ENCODE data around the gene SOX6.
A peak's percentile ranks its signal among the peaks of the same experiment; 100 is the strongest.

The SOX6 gene

DNA sequence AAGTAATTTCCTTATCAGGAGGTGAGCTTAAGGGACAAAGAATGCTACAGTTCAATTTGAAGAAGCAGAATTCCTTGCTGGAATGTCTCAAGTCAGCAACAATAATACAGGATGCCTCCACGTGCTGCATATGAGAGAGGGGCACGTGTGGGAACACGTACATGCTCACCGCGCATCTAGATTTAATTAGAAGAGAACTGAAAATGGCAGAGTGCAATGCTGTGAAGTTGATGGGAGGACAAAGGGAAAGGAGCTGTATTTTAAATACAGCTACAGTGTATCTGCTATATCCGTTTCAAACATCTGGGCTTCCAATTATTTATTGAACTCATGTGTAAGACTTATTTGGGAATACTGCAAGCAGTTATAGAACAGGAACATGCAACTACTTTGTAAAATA, 328.7 kb downstream of the SOX6 start:
- no peak for DNase-seq

DNA sequence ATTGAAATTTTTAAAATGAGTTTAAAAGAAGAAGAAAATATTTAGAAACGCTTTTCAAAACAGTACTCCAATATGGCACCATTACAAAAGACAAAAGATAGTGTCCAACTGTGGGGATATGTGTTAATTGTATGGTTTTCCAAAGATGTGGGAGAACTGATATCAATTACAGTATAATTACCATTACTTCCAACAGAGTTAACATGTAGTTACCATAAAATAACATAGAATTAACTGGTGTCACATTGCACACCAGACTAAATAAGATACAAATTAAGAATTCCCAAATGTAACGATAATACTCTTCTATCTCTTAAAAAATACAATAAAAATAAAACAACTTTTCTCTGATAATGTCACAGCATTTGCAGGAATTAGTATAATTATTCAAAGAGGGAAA, 329.5 kb downstream of the SOX6 start:
- DNase-seq, result no peak

DNA sequence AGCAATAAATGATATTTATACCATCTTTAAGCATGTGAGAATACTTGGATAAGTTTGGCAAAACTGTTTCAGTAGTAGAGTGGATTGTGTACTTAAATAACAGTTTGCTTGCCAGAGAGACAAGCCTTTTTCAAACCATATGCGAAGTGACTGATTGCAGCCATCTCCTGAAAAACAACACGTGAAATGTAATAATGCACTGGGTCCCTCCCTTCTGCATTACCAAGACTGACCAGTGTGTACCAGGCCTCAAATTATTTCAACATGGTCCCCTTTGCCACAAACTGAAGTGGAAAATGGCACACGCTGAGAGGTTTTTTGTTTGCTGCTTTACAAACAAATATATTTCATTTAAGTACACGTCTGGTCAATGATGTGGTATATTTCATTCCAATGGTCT, 337.4 kb downstream of the SOX6 start:
- DNase-seq, result no peak

DNA sequence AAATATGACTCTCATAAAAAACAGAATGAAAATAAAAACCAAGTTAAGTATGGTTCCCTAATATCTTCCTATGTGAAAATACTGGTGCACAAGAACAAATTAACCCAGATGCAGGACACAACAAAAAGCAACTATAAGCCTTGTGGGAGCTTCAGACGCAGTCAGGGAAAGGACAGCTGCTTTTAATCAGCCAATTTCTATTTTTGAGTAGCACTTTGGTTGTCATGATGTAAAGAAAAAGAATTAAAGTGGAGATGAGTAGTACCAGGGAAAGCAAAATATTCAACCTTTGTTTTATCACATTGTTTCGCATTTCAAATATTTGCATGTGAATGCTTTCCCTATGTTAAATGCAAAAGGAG, 339.9 kb downstream of the SOX6 start:
- no peak for DNase-seq

DNA sequence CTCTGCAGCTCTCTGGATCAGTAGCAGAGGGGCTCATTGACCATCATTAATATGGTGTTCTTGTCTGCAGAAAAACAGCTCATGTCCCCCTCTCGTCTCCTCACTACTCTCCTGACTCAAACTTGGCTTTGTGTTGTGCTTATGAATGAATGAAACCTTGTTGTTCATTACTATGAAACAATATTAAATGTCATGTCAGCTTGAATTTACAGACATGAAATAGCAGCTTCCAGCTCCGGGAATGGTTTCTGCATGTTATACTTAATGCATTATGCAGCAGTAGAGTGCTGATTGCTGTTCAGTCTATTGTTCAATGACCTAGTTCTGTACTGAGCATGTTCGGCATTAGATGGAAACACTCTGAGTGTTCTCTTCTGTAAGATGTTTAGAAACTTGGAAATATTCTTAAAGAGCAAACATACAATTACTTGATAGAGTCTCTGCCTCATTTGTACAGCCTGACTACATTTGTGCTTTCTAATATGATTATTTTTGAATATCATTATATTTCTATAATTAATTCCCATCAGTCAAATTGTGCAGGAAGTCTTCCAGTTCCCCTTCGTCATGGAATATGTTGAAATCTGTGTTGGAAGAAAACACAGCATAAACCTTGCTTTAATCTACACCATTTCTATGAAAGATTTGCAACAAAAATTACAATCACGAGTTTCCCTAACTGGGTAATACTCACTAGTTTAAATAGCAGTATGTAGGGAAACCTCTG, 340.4 kb downstream of the SOX6 start:
- DNase-seq, result no peak

DNA sequence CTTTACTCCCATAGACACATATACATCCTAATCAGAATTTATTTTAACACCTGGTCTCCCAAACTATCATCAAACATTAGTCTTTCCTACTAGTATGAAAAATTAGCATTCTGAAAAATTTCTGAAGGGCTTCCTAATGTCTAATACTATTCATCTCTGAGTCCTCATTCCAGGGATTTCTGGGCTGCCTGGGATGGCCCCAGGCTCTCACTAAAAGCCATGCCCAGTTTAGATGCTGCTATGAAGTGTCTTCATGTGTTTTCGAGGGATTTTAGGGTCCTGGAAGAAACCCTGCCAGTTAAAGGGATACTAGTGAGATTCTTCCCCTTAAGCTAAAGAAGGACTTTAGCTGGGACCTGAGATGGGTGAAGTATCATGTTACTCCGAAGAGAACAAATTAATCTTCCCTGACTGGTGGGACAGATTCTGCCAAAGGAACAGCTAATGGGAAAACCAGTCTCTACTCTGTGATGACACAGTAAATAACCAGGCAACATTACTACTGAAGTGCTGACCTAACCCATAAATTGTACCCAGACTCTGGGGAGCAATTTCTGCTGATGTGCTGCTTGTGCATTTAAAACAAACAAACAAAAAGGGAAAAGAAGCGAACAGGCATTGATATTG, 342.6 kb downstream of the SOX6 start:
- DNase-seq, result no peak

DNA sequence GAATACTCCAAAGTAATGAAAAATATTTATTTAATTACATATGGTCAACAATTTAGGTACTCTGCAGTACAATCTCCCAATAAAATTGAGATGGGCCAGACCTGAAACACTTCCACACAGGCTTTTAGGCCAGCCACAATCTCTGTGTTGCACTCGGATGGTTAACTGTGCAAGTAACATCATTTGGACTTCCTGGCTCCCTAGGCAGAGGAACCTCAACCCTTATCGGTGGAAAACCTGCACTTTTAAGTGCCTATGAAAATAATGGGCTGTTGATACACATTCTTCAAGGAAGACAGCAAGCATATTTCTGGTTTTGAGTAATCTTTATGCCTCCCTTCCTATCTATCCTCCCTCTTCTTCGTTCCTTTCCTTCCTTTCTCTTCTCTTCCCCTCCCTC, 343.1 kb downstream of the SOX6 start:
- DNase-seq, result no peak

DNA sequence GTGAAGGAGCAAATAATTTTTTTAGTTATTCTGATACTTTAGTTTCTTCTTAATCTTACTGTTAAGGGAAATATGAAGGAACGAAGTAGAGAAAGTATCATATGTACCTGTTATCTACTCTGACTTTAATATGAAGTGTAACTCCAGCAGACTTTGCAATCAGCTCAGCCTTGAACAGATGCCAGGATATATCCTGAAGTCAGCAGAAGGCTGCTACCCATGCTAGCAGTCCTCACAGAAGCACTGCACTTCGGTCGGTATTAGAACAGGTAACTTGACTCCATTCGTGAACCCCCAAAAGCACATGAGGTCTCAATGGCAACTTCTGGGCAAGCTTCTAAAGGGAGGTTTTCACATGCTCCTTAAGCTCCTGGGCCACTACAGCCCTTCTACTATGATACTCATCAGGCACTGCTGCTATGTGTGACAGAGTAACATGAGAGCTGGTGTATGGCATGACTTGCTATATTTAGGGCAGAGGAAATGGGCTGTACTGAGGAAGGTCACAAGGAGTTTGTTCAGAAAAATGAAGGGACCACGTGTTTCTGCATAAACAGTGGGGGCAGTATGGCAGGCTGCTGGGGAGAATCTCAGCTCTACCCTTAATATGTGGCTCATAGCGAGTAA, 344.1 kb downstream of the SOX6 start:
- no peak for DNase-seq

DNA sequence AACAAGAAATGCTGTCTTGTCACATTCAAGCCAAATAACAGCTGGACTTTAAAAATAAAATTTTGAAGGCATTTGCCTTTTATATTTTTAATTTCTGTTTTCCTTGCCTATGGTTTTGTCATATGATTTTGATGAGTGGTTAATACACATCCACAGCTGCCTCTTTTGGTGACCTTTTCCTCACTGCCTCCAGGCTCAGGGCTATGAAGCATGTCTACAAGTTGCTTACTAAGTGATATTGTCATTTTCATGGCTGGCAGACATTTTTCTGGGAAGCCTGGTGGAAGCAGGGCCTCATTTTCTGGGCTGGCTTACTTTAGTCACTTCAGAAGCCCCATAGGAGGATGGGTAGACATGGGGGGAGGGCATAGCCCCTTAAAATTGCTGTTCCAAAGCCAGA, 344.9 kb downstream of the SOX6 start:
- no peak for DNase-seq

DNA sequence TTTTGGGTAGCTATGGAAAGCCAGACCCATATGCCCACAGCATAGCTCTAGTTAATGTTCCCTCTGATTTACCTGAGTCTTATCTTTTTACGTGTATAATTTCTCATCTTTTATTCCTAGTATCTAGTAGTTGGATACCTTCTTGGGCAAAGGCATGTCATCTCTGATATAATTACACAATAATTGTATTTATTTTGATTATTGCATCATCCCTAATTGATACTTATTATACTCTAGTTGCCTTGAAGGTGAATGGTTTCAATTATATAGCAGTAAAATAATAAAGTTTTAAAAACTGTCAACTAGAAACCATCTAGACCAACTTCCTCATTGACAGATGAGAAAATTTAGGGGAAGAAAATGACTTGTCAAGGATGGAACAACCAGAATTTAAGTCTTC, 347.3 kb downstream of the SOX6 start:
- no peak for DNase-seq

DNA sequence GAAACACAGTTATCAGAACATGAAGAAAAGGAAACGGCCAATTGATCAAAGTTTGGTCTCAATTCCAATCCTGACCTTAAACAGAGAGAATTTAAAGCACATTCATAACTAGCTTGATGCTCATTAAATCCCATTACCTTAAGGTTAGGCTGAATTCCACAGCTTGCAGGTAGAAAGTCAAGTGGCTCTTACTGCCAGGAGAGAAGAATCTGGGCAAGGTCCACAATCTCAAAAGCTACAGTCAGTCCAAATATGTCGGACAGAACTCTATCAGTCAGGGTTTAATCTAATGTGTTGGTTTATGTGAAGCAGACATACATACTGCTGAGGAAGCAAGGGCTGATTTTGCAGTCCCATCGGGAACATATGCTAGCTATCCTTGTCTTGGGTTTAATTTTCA, 348.8 kb downstream of the SOX6 start:
- DNase-seq, result no peak

DNA sequence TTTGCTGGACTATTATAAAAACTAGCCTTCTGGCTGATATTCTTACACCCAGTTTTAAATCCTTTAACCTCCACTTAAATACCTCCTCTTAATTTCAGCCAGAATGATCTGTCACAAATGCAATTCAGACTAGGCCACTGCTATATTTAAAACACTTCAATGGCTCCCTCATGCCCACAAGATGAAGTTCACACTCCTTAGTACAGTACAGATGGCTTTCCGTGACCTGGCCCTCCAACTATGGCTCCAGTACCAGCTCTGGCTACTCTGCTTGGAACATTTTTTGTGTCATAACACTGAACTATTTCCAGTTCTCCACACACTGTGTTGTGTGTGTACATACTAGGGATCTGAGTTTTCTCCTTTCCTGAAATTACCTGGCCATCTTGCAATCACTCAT, 353.4 kb downstream of the SOX6 start:
- no peak for DNase-seq

DNA sequence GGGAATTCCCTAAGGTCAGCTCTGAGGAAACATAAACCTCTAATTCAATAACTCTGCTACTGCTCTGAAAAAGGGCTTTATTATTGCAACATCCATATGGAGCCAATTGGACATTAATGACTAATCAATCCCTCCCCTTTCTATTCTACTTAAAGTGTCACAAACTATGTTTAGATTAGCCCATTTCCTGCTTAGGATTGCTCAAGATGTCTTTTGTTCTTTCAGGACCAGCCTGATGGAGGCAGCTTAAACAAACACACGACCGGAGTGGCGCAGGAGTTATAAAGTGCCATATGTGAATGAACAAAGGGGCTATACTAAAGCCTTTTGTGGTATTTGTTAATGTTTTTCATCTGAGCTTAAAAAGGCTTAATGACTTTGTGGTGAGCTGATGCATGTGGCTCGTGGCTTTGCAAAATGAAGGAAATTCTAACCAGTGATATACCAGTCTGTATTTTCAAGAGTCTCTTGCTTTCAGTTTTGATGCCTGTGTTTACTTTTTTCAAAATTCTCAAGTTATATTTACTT, 354.4 kb downstream of the SOX6 start:
- peak; percentile 65 for DNase-seq

DNA sequence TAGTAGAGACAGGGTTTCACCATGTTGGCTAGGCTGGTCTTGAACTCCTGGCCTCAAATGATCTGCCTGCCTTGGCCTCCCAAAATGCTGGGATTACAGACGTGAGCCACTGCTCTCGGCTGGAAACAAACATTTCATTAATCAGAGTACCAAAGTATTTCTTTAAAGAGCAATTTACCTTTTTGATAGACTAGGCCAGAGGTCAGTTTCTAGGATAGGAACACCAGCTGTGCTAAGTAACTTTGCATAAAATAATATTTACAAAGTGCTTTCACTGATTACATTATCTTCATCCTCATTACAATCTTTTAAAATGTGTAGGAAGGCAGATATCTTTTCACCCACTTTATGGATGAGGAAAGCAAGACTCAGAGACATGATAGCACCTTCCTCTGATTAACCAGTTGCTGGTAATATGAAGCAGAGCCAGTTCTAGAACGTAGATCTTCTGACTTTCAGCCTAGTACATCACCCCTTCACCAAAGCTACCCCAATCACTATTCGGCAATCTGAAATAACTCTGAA, 355.2 kb downstream of the SOX6 start:
- no peak for DNase-seq

DNA sequence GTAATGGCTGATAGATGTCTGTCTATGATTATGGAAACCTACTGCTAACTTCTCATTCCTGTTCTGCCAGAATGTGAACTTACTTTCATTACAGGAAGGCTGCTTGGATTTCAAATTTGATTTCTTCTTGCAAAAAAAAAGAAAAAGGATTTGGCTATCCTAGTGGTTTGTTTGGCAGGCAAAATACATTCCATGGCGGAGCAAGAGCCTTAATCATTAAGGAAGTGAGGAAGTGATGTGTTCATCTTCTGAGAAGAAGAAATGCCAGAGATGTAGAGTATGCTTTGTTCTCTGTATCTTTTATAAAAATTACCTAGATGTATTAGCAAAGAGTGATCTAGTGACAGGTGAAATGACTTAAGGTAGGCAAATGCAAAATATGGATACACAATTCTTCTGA, 356.3 kb downstream of the SOX6 start:
- no peak for DNase-seq

DNA sequence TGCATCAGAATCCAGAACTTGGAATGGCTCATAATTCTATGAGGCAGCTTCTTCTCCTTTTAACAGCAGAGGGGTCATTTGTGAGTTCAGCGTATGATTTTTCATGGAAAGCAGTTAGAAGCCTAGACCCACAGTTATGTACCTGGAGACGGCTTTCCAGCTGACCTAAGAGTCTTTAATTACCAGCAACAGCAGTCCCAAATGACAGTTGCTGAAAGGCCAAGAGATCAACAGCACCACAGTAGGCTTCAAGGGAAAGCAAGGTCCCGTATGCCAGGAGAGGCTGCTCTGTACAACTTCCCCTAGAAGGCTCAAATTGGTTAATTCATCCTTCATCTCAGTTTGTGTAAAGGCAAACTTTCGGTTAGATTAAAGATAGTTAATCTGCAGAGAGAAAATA, 363.0 kb downstream of the SOX6 start:
- no peak for DNase-seq

DNA sequence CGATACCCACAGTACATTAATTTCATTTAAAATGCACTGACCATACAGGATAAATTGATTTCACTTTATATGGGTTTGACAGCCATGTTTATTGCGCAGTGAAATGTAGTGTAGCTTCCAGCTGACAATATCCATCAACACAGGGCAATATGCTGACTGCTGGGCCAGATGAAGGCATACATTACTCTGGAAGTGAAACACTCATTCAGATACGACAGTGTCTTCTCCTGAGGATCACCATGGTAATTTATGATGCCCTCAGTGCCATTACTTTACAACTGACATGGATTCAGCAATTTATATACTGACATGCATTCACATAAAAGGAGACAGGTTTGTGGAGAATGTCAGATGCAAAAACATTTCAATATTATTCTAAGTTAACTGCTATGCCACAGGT, 365.1 kb downstream of the SOX6 start:
- no peak for DNase-seq

DNA sequence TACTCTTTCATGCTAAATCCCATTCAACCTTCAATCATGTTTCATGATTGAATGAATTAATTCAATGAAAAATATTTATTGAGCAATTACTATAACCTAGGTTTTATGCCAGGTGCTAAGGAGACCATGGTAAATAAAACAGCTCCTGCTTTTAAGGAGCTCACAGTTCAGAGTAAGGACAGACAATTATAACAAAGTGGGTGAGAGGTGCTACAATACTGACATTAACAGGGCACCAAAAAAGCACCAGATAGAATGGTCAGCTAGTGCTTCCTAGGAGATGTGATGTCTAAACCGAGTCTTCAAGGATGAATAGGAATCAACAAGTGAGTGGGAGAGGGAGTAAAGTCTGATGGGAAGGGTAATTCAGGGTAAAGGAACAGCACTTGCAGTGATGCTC, 366.7 kb downstream of the SOX6 start:
- DNase-seq, result no peak

DNA sequence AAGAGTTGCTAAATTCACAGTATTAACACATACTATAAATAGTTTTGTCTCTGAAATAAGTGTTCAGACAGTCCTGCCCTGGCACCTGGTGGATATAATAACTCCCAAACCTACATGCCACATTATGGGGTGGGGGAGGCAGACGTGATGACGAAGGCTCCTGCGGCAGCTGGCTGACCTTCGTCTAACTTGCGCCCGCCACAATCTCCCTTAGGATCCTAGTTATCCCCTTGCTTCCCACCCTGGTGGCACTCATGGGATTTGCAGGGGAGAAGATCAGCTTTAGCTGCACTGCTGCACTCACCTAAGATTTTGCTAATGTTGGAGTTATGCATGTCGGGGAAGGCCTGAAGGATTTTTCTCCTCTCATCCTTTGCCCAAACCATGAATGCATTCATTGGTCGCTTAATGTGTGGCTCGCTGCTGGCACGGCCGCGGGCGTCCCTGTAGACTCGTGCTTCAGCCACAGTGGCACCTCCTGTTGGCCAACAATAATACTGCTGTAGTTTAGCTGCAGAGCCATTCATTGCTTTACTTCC, 367.6 kb downstream of the SOX6 start:
- peak; percentile 56 for DNase-seq

DNA sequence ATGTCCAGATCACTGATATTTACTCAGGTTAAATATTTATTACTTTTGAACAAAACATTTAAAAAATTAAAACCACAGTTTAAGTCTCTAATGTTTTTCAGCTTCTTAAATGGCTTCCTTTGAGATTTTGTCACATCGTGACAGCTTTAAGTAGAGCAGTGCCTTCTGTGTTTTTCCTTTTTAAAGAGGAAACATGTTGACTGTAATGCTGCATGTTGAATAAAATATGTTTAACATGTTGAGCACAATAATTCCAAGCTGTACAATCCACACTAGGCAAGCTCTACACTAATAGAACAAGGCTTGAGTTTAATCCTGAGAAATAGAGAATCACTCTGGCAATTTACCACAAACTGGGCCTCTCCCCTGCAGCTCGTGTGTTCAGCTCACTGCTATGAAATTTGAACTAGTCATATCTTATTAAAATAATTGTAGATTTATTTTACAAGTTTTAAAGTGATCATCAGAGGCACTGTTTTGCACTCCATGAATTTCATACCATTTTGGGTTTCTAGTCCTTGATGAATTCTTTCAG, 368.3 kb downstream of the SOX6 start:
- no peak for DNase-seq

DNA sequence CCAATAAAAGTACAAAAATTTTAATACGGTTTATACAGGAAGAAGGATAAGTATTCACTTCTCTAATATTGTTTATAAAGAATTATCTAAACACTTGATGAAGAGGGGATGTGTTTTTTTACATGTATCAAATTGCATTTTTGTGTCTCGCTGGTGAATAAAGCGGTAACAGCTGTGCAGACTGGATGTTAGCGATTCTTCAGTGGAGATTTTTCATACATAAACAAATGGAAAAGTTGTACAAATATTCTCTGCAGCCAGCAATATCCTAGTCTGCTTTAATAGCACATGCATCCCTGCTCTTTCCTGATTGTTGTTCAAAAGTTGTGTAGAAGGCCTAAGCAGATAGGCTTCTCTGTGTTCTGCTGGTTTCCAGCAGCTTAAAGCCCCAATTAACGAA, 369.3 kb downstream of the SOX6 start:
- DNase-seq, result no peak

DNA sequence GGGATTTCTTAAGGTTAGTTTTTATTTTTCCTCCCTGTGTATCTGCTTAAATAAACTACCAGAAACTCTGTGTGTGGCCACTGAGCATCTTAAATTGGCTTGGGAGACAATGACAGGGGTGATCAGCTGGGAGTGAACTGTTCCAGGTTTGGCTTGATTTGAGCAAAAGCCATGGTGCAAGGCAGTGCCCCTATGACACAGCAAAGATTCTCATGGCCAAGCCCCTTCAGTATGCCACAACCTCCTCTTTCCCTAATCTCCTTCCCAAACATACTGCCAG, 370.5 kb downstream of the SOX6 start:
- no peak for DNase-seq

DNA sequence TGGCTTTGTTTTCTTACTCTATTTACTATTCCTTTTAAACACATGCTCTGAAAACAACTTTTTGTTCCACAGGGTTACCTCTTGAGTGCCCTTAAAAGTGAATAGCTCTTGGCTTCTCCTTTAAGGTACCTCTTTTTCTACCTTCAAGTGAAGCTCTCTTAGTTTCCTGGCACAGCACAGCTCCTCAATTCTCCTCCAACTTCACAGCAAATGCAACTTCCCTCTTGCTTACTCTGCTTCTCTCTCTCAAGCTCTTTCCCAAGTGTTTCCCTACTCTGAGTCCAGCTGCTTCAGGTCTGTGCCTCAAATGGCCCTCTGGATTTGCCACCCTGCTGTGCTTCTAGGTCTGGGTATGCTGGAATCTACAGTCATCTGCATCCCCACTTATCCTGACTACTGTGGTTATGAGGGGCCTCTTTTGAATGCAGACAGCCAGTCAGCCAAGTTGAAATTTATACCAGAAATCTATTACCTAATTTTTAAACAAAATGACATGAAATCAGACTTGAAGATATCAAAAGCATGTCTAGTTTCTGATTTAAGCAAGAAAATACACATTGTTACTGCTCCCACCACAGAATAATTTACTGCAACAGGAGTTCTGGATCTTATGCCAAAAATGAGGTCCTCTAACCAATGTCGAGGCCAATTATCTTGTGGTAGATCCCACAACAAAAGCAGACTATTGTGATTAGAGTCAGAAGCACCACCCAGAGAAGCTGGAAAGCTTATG, 371.1 kb downstream of the SOX6 start:
- DNase-seq, result no peak
